HL-60/S4 treated with phorbol 12-myristate 13-acetate at 8.2 ng/mL for 4 days and 3 days (cell line): ENCODE data around the gene BPNT1.
"Not testable (repeated sequence)": the region's sequence is repeated elsewhere in the genome, so short reads cannot be mapped to it uniquely, and the experiment has no call there.

Source experiments
- in situ Hi-C: fragments of 300-500 bp; cut with MboI; formaldehyde crosslinking; loops from 2 replicates; pipeline ENCODE4 v1.15.0; 2022; ENCODE audit warnings: low sequenced_read_pairs

BPNT1 gene, protein sequence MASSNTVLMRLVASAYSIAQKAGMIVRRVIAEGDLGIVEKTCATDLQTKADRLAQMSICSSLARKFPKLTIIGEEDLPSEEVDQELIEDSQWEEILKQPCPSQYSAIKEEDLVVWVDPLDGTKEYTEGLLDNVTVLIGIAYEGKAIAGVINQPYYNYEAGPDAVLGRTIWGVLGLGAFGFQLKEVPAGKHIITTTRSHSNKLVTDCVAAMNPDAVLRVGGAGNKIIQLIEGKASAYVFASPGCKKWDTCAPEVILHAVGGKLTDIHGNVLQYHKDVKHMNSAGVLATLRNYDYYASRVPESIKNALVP

DNA sequence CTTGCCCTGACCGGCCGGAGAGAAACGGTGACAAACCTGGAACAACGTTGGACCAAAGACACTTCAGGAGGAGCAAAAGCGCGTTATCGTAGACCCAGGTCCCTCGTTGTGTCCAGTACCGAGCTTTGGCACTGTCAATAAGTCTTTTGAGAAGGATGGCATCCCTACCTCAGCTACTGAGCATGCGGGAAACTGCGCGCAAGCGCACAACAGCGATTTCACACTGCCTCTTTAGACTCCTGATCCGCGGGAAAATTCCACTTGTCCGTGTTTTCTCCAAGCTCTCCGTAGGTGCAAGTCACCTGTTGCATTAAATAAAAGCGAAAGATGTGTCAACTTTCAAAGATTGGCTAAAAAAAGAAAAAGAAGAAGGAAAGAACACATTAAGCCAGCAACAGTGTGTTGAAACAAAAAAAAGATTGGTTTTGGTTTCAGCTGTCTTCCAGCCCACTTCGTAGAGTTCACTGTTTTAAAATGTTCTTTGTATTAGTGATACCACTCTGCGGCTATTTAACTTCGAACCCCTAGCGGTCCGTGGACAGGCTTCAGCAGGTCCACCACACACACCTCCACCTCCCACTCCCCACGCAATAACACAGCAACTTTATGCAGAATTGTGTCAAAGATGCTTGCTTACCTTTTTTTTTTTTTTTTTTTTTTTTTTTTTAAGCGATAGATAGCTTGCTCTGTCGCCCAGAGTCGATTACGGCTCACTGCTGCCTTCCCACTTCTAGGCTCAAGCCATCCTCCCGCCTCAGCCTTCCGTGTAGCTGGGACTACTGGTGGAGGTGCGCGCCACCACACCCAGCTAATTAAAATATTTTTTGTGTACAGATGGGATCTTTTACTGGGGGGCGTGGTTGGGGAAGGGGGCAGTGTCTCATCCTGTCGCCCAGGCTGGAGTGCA is at the start of gene BPNT1:
Gene BPNT1, minus strand, starts transcription at position 139 of the 907 bp plus-strand sequence. CDS start 9,942 bp downstream, outside the sequence.
- in situ Hi-C loops, result no loop called here

DNA sequence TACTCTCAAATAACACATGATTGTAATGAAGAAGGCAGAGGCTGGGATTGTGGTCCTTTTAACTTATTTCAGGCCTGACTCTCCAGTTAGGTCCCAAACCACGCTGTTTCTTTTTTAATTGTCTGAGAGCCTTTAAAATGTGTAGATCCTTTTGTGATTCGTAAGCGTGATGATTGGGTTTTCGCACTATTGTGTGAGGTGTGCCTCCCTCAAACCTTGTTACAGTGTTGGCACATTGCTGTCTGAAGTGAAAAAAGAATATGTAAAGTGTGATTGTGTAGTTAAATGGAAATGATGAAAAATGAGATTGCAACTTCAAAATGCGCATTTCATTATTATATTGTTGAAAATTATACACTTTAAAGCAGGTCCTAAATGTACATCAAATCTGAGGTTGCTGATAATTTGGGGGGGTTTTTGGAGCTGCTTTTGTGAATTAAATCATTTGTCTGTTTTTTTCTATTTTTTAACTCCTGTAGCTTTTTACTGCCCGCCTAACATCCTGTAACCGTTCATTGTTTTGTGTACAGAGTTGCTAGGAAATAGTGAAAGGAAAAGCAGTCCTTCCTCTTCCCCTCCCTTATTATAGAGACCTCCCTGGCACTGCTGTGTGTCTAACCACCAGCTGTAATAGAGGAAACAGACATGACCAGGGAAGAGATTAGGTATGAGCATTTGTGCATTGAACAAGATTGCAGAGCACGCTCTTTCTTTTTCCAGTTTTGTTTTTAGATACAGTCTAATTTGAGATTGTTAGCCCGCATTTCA is 47.6 kb upstream of the BPNT1 start:
- in situ Hi-C loops, result no loop called here

DNA sequence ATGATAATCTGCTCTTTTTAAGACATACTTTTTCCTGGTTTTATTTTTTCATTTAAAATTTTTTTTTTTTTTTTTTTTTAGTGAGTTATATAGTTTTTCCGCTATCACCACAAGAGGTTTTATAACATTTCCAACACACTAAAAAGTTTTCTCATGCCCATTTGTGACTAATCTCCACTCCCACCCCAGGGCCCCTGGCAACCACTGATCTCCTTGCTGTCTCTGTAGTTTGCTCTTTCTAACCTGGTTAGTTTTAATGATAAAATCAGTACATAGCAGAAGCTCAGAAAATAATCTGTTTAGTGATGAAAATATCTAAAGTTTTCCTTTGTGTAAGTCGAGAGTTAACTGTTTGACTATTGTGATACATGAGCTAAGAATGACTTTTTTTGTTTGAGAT is 46.2 kb upstream of the BPNT1 start:
- in situ Hi-C loops, result no loop called here

DNA sequence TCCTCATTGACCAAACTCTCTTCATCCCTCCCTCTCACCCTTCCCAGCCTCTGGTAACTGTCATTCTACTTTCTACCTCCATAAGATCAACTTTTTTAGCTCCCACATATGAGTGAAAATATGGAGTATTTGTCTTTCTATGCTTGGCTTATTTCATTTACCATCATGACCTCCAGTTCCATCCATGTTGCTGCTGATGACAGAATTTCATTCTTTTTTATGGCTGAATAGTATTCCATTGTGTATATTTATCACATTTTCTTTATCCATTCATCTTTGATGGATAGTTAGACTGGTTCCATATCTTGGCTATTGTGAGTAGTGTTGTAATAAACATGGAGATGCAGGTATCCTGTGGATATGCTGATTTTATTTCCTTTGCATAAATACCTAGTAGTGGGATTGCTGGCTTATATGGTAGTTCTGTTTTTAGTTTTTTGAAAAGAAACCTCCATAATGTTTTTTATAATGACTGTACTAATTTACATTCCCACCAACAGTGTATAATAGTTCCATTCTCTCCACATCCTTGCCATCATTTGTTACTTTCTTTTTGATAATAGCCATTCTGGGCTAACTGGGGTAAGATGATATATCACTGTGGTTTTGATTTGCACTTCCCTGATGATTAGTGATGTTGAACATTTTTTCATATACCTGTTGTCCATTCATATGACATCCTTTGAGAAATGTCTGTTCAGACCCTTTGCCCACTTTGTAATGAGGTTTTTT is 40.1 kb upstream of the BPNT1 start:
- in situ Hi-C loops, result no loop called here

DNA sequence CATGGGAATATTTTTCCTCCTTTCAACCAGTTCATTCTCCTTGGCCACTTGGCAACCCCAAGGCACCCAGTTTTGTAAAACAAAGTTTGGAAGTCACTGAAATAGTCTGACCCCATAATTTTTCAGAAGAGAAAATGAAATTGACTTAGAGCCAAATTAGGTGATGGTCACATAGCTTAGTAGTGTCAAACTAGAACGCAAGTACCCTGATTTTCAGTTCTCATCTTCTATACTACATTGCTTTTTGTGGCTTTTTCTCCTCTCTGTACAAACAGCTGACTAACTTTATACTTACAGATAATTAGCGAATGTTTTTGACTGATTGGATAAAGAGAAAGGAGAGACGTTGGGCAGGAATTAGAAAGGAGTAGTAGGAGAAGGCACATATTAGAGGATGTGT is 37.5 kb upstream of the BPNT1 start:
- in situ Hi-C loops, result no loop called here

DNA sequence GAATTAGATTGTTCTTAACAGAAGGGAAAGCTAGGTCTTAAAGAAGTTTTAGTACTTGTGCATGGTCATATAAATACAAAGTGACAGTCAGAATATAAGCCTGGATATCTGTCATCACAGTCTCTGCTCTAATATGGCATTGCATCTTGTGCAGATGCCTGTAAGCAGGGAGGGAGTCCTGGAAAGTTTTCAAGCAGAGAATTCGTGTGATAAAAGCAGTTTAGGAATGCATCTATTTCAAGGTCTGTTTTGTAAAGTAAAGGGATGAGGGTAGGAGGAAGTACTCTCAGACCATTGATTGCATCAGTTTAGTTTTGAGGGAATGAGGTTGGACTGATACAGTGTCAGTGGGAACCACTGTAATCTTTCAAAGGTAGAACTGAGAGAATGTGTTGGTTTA is 35.0 kb upstream of the BPNT1 start:
- in situ Hi-C loops, result no loop called here

DNA sequence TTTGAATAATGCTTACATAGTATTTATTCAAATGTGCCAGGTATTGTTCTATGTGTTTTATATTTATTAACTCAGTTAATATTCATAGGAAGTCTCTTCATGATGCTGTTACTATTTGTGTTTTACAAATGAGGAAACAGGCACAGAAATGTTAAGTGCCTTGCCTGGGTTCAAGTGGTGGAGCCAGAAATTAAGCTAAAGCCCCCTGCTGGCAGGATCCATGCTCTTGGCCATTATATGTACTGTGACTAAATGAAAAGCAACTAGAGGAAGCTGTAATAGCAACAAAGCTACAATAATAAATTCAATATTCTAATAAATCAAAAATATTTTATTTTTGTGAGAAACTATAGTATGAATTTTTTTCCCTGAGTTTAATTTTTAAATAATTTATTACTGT is 34.3 kb upstream of the BPNT1 start:
- in situ Hi-C loops, result no loop called here

DNA sequence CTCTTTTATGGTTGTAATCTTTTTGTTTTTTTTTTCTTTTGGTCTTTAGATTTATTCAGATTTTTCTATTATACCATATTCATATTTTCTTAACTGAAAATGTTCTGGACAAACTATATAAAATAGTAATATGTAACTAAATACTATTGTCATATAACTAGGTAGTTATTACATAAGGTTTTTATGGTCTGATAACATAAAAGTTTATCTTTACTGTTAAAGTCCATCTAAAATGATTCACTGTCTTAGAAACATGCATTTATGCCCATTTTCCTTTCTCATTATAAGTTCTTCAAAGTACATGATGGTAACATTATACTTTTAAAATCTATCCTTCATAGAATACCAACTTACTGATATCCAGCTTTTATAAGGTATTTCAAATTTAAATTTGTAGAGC is 33.5 kb upstream of the BPNT1 start:
- in situ Hi-C loops, result no loop called here

DNA sequence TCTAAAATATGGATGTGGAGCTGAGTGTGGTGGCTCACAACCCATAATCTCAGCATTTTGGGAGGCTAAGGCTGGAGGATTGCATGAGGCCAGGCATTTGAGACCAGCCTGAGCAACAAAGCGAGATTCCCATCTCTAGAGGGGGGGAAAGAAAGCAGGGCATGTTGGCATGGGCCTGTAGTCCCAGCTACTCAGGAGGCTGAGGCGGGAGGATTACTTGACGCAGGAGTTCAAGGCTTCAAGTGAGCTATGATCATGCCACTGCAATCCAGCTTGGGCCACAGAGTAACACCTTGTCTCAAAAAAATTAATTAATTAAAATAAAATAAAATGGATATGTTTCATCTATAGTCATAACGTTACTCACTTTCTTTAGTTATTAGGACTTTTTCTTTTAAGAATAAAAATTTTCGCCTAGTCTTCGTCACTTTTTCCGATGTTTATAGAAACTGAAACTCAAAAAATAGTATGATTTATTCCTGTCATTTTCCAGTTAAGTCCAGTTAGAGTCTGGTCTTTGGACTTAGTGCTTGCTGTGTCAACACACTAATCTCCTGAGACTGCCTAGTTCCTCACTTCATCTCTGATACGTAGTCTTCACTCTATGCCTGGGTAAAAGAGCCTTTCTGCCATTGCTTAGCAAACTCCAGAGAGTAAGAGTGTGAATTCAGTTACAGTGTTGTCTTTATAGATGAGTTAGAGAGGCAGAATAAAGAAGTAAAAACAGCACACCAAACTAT is 32.4 kb upstream of the BPNT1 start:
- in situ Hi-C loops, result no loop called here

DNA sequence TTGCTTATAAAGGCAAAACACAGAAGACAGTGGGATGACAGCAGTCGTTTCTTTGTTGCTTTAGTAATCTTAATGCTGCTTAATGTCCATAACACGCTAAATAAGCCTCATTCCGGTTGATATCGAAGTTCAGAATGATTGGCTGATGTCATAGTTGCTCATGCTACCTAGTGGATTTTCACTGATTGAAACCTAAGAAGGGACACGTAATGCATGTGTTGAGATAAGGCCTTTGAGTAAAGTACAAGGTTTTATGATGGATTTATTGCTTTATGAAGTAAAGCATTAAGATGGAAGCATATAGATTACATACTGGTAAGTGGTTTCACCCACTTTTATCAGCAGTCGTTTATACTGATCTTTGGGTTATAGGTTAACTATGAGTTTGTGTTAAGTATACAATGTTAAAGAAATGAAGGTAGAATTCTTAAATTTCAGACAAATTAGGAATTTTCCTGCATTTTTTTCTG is 29.5 kb upstream of the BPNT1 start:
- in situ Hi-C loops, result no loop called here

DNA sequence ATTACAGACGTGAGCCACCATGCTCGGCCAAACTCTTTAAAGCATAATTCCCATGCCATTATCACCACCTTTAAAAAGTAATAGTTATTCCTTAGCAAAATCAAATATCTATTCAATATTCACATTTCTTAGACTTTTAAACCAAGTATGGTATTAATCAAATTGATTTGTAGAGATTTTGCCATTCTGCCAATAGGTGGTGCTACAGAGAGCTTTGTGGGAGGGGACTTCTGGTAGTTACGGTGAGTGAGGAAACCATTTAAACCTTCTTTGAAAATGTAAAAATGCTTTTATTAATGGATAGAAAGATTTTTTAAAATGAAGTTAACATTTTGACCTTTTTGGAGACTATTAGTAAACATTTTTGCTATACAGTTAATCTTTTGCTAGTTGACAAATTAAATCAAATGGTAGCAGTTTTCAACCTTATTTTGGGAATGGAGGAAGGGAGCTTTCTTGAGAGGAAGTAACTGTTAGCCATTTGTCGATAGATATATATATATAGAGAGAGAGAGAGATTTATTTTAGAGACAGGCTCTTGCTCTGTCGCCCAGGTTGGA is 23.6 kb upstream of the BPNT1 start:
- in situ Hi-C loops, result no loop called here

DNA sequence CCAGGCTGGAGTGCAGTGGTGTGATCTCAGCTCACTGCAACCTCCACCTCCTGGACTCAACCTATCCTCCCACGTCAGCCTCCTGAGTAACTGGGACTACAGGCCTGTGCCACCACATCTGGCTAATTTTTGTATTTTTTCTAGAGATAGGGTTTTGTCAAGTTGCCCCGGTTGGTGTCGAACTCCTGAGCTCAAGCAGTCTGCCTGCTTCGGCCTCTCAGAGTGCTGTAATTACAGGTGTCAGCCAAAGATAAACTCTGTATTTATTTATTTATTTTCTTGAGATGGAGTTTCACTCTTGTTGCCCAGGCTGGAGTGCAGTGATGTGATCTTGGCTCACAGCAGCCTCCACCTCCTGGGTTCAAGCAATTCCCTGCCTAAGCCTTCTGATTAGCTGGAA is 23.0 kb upstream of the BPNT1 start:
- in situ Hi-C loops, result not testable (repeated sequence)

DNA sequence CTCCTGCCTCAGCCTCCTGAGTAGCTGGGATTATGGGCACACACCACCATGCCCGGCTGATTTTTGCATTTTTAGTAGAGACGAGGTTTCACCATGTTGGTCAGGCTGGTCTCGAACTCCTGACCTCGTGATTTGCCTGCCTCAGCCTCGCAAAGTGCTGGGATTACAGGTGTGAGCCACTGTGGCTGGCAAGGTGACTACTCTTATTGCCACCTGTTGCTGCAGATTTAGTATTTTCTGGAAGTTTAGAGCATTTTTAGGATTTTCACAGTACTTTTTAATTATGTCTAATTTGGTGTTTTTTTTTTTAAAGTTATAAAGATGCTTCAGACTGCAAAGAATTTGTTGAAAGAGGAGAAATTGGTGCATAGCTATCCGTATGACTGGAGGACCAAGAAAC is 20.9 kb upstream of the BPNT1 start:
- in situ Hi-C loops, result not testable (repeated sequence)

DNA sequence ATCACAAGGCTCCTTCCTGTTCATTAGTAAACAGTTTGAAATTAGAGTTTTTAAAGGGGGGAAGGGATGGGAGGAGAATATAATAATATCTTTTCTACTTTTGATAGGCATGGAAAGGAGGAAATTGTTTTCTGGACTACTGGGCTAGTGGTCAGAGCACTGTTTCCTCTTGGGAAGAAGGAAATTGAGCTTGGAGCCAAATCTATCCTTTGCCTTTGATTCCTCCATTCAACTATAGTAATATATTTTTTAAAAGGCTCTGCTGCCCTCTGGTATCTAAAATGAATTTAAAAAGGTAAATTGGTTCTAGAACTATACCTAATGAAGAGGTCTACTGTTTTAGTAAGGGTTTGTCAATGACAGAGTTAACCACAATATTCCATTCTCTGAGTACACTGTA is 10.2 kb upstream of the BPNT1 start:
- in situ Hi-C loops, result no loop called here

DNA sequence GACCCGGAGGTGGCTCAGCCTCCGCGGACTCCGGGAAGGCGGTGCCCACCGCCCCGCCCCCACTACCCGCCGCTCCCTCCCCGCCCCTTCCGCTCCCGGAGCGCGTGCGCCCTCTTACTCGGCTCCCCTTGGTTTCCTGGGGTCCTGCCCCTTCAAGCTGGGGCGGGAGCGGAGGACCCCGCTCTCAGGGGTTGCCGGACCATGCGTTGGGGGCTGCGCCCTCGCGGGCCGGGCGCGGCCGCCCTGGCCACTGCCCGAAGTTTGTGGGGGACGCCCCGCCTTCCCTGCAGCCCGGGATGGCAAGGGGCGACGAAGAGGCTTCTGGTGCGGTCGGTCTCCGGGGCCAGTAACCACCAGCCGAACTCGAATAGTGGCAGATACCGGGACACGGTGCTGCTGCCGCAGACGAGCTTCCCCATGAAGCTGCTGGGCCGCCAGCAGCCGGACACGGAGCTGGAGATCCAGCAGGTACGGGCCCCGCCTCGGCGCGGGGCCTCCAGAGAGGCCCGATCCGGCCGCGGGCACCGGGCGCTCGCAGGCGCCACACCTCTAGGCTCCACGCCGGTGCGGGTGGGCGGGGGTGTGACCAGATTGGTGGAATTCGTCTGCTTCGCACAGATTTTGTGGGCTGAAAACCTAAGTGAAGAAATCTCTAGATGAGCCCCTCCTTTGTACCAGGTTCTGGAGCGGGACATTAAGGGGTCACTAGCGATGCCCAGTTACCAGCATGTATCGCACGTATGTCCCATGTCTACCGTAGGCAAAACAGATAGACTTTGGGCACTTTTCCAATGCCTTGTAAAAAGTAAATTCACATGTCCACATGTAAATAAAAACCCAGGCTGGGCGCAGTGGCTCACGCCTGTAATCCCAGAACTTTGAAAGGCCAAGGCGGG is 4.7 kb upstream of the BPNT1 start, which contains the start of gene IARS2:
Gene IARS2, plus strand, starts transcription at position 117 of the 896 bp plus-strand sequence. Its CDS starts 85 bp downstream, at position 202.
- in situ Hi-C loops, result no loop called here

DNA sequence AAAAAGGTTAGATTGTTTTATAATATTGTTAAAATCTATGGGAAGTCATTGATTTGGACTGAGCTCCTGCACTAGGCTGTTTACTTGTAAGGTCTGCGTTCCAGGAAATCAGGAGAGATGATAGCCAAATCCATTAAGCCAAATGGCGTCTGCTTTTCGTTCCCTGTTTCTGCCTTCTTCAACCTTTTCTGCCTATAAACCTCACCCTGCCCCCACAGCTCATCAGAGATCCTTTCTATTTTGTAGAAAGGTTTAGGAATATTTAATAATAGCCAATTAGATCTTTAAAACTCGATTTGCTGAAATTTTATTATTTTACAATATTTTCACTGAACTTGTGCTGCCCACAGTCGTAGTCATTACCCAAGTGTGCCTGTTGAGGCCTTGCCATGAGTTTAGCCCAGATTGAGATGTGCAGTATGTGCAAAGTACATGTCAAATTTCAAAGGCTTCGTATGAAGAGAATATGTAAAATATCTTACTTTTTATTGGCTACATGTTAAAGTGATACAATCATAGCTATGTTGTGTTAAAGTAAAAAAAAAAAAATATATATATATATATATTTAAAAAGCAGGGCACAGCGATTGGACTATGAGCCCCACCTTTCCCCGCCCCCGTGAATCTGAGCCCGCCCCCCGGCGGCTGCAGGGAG is 3.9 kb upstream of the BPNT1 start:
- in situ Hi-C loops, result no loop called here

DNA sequence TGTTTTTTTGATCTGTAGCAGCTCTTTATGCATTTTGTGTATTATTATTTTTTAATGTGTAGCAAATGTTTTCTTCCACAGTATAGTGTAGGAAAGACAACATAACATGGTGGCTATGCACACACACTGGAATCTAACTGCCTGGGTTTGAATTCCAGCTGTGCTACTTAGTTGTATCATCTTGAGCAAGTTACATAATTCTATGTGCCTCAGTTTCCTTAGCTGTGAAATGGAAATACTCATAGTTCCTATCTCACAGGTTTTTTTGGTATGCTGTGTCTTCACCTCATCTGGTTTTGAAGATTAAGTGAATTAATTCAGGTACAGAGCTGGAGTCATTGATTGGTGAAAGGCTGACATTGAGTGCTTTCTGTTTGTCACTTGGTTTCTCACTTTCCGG is 3.1 kb upstream of the BPNT1 start:
- in situ Hi-C loops, result no loop called here

DNA sequence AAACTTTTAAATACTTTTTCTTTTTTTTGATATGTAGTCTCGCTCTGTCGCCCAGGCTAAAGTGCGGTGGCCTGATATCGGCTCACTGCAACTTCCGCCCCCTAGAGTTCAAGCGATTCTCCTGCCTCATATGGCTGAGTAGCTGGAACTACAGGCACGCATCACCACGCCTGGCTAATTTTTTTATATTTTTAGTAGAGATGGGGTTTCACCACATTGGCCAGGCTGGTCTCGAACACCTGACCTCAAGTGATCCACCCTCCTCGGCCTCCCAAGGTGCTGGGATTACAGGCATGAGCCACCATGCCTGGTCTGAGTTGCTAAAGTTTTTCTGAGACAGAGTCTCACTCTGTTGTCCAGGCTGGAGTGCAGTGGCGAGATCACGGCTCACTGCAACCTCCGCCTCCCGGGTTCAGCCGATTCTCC is 3.3 kb downstream of the BPNT1 start:
- in situ Hi-C loops, result not testable (repeated sequence)
